ENCODE results near the gene PPP1R12B. TPM values are rescaled to one million over a fixed set of nuclear protein-coding genes. Genes with fewer than 3 reads are reported as not detected.
A peak's percentile ranks its signal among the peaks of the same experiment; 100 is the strongest.

Gene PPP1R12B
- total RNA-seq, 1 donor from 2014 or later: 49.1 TPM

GRCh38 chr1:202571719-202572339 is 223.3 kb downstream of the PPP1R12B start:
- Histone ChIP-seq H3K9me3 (no peaks in the 10 kb centered on the region), H3K36me3 (peaks cover 25% of the 10 kb centered on the region), H3K4me3 (no peak overlapping the region), H3K4me1 (peaks cover 19% of the 10 kb centered on the region), H3K27me3 (no peaks in the 10 kb centered on the region), H3K27ac (no peak overlapping the region)
- peak; percentile 83 for TF ChIP-seq CTCF (IDR thresholded peaks at IDR 0.05)
- no peak for DNase-seq
- ATAC-seq: peak; percentile 70
- intact Hi-C loops (cut with DNase I): no loop called here

GRCh38 chr1:202572867-202573266 is 224.4 kb downstream of the PPP1R12B start:
- H3K9me3 ChIP-seq: no peaks in the 10 kb centered on the region
- peaks cover 15% of the 10 kb centered on the region for H3K36me3 ChIP-seq
- H3K4me3 ChIP-seq: no peak overlapping the region
- intact Hi-C loops (cut with DNase I): no loop called here
- no peak for DNase-seq
- no peak overlapping the region for H3K27ac ChIP-seq
- H3K27me3 ChIP-seq: no peaks in the 10 kb centered on the region
- ATAC-seq: no peak
- peaks cover 29% of the 10 kb centered on the region for H3K4me1 ChIP-seq
- no peak for TF ChIP-seq CTCF (IDR thresholded peaks at IDR 0.05)

GRCh38 chr1:202575918-202576653 is 227.6 kb downstream of the PPP1R12B start:
- Histone ChIP-seq H3K27me3 (no peaks in the 10 kb centered on the region), H3K4me1 (peaks cover 33% of the 10 kb centered on the region), H3K9me3 (no peaks in the 10 kb centered on the region), H3K36me3 (peaks cover 18% of the 10 kb centered on the region), H3K27ac (peak overlapping the region; percentile 8), H3K4me3 (no peak overlapping the region)
- no peak for ATAC-seq
- intact Hi-C loops (cut with DNase I): no loop called here
- DNase-seq: no peak
- no peak for TF ChIP-seq CTCF (IDR thresholded peaks at IDR 0.05)

GRCh38 chr1:202576816-202577215 is 228.3 kb downstream of the PPP1R12B start:
- Histone ChIP-seq H3K27ac (no peak overlapping the region), H3K4me1 (peaks cover 33% of the 10 kb centered on the region), H3K36me3 (peaks cover 26% of the 10 kb centered on the region), H3K4me3 (no peak overlapping the region), H3K27me3 (no peaks in the 10 kb centered on the region), H3K9me3 (no peaks in the 10 kb centered on the region)
- intact Hi-C loops (cut with DNase I): no loop called here
- DNase-seq: no peak
- no peak for TF ChIP-seq CTCF (IDR thresholded peaks at IDR 0.05)
- peak; percentile 42 for ATAC-seq

DNA sequence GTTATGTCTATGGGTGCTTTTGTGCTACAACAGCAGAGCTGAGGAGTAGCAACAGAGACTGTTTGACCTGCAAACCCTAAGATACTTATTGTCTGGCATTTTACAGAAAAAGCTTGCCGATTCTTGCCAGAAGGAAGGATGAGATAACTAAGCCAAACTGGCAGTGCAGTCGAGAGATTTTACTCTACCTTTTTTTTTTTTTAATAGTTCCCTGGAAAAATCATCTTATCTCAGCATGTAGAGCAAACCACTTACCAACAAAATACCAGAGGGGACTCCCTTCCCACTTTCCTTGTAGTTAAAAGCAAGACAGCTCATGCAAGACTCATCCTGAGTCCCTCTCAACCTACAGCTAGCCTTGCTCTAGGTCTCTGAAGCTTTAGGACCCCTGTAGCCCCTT is 228.9 kb downstream of the PPP1R12B start:
- peaks cover 33% of the 10 kb centered on the region for H3K4me1 ChIP-seq
- intact Hi-C loops (cut with DNase I): no loop called here
- no peaks in the 10 kb centered on the region for H3K27me3 ChIP-seq
- ATAC-seq: no peak
- H3K4me3 ChIP-seq: no peak overlapping the region
- no peak overlapping the region for H3K27ac ChIP-seq
- TF ChIP-seq CTCF (IDR thresholded peaks at IDR 0.05): no peak
- H3K36me3 ChIP-seq: peaks cover 27% of the 10 kb centered on the region
- no peak for DNase-seq
- H3K9me3 ChIP-seq: no peaks in the 10 kb centered on the region

Data from upper lobe of right lung (tissue), 1 donor.